HG03565 (cell line): ENCODE measurements around the gene UNK.
"Not testable (repeated sequence)": the region's sequence is repeated elsewhere in the genome, so short reads cannot be mapped to it uniquely, and the experiment has no call there.

Experiments used
- ATAC-seq: cut with Tn5 transposase; IDR thresholded peaks from one replicate; pipeline ENCODE4 v1.9.1; 2021; ENCODE audit warnings: mild to moderate bottlenecking, moderate library complexity; ENCODE audit not compliant: unreplicated experiment

Gene UNK

GRCh38 chr17:75753514-75754377 lies 30.9 kb upstream of the UNK start:
- no peak for ATAC-seq

GRCh38 chr17:75754378-75755204 lies 30.0 kb upstream of the UNK start:
- ATAC-seq, result no peak

DNA sequence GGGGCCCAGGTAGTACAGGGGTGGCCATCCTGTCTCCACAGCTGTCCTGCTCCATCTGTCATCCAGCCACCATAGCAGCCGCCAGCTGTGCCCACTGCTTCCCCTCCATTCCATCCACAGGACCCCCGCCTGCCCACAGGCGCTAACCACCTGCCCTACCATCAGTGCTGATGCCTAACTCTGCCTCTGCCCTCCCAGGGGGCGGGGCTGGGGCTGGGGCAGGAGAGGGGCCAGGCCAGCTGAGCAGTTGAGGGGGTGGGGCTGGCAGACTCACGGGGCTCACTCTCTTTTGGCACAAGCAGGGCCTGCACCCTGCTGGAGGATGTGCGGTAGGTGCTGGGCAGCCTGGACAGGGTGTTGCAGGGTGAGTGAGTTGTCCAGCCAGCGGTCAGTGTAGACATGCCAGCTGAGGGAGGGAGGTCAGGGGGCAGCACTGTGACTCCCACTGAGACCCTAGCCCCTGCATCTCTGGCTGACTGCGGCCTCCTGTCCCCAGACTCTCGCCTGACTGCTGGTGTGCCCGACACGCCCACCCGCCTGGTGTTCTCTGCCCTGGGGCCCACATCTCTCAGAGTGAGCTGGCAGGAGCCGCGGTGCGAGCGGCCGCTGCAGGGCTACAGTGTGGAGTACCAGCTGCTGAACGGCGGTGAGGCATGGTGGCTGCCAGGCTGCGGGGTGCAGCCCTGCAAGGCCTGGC lies 29.3 kb upstream of the UNK start:
- ATAC-seq, result no peak

GRCh38 chr17:75755990-75756389 lies 28.6 kb upstream of the UNK start:
- ATAC-seq, result no peak

GRCh38 chr17:75756451-75757085 lies 28.0 kb upstream of the UNK start:
- ATAC-seq, result no peak

- no peak for ATAC-seq
These were observed 27.4 kb upstream of the UNK start for GRCh38 chr17:75757086-75757681.

DNA sequence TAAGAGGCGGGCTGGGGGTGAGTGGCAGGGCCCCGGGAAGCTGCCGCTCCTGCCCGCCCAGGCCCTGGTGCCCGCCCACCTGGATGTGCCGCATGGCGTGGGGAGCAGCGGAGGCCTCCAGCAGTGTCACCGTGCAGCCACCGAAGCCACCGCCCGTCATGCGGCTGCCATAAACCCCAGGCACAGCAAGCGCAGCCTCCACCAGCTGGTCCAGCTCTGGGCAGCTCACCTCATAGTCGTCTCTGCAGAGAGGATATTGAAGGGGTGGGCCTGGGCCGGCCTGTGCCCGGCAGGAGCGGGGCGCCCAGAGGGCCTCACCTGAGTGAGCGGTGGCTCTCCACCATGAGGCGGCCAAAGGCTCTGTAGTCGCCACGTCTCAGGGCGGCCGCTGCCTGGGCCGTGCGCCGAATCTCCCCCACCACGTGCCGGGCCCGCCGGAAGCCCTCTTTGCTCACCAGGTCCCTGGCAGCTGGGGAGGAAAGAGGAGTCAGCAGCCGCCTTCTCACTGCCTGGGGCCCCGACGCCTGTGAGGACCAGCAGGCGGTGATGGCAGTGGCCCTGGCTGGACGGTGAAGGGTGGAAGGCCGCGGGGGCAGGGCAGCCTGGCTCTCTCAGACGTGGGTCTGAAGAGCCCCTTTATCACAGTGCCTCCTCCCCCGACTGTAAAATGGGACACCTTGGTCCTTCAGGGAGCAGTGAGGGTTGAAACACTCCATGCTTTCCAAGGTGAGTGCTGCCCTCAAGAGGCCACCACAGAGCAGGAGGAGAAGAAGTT lies 26.3 kb upstream of the UNK start:
- no peak for ATAC-seq

DNA sequence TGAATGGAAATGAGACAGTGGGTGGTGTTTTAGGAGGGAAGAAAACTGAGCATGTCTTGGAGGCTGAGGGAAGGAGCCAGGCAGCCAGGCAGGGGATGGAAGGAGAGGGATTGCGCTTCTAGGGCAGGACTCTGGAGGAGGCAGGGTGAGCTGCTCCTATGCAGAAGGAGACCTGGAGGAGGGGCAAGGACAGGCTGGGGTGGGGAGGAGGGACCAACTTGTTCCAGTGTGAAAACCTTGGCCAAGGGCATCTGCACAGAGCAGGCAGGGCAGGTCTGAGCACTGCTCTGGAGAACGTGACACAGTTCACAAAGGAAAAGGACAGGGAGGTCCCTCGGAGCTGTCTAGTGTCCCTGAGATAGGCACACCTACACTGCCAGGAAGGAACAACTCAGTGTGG lies 25.1 kb upstream of the UNK start:
- no peak for ATAC-seq

GRCh38 chr17:75759978-75760640 lies 24.5 kb upstream of the UNK start:
- not testable (repeated sequence) for ATAC-seq

DNA sequence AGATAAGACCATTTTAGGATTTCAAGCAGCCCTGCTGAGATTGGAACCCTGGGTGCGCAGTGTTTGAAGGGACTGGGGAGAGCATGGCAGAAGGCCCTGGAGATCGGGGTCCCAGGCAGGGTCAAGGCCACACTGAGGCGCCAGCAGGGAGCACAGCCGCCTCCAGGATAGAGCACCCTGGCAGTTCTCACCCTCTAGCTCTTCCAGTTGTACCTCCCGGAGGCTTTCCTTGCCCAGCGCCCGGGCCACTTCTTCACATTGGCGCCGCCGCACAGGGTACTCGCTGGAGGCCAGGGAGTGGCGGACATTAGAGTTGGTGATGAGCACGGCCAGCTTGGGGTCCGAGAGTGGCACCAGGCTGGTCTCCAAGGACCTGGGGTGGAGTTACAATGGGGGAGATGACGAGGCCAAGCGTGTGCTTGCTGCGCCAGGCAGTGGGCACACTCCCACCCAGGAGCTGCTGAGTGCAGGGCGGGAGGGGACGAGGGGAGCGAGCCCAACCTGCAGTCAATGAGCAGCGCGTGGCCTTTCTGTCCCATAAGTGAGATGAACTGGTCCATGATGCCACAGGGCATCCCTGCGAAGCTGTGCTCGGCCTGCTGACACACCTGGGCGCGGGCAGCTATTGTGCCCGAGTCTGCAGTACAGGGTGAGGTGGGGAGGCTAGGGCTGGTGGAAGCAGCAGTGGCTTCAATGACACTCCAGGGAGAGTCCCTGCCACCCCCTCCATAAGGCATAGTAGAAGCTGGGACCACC lies 21.9 kb upstream of the UNK start:
- ATAC-seq, result no peak

DNA sequence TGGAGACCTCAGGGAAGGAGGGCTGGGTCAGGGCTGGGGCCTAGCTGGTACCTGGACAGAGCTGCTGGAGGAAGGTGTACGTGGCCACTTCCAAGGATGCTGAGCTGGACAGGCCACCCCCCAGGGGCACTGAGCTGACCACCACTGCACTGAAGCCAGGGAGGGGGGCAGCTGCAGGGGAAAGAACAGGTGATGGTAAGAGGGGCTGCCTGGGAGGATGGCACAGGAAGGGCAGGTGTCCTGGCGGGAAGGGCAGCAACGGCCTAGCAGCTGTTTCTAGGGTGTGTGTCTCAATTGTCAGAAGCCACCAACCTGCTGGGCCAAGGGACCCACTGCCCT lies 21.4 kb upstream of the UNK start:
- ATAC-seq, result no peak

- no peak for ATAC-seq
These were observed 20.8 kb upstream of the UNK start for GRCh38 chr17:75763613-75764416.

DNA sequence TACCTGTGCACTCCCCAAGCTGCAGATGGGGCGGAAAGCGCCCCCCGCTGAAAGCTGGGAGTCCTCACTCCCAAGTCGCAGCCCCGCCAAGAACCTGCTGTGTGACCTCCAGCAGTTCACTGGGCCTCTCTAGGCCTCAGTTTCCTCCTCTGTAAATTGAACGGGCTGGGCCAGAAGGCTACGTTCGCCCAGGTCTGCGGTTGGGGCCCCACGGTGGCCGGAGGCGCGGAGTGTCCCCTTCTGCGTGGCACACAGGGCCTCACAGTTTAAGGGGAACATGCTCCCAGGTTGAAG lies 20.2 kb upstream of the UNK start:
- no peak for ATAC-seq

GRCh38 chr17:75764711-75765421 lies 19.7 kb upstream of the UNK start, which contains the start of gene GALK1:
Gene GALK1 (minus strand): TSS chr17:75765192. CDS start chr17:75765136, 56 bp downstream.
- no peak for ATAC-seq

- no peak for ATAC-seq
These were observed 18.6 kb upstream of the UNK start for GRCh38 chr17:75765981-75766380.

- ATAC-seq, result no peak
These were observed 16.7 kb upstream of the UNK start for GRCh38 chr17:75767881-75768280.

GRCh38 chr17:75769536-75769935 lies 15.1 kb upstream of the UNK start:
- ATAC-seq, result no peak
